WTC11 (cell line): ENCODE measurements around the gene RNF44. TPM values are rescaled to one million over a fixed set of nuclear protein-coding genes. Genes with fewer than 3 reads are reported as not detected.
A peak's percentile ranks its signal among the peaks of the same experiment; 100 is the strongest.

ENCODE experiments used
- ATAC-seq: fragments of 200-7000 bp; cut with Tn5 transposase; 2 replicates; pipeline ENCODE4 v1.10.0; 2021; ENCODE audit warnings: mild to moderate bottlenecking, moderate library complexity
- CTCF ChIA-PET: fragments of 300-600 bp; sonication (Branson Sonifier 250); formaldehyde crosslinking; loops from one replicate; lab custom pipeline; 2021; ENCODE audit warnings: antibody characterized with exemption; lab: Charles Lee
- POLR2A ChIA-PET: fragments of 350-600 bp; sonication (Branson Sonifier 250); formaldehyde crosslinking; loops from one replicate; lab custom pipeline; 2021; ENCODE audit warnings: antibody characterized with exemption; lab: Charles Lee
- DNase-seq: peaks from one replicate; pipeline ENCODE4 v3.0.0; 2021; ENCODE audit warnings: low spot score
- H3K27ac Mint-ChIP-seq: 2 replicates; pipeline ENCODE4 v1.8.0; 2021; ENCODE audit warnings: mixed read lengths
- H3K27me3 Mint-ChIP-seq: 2 replicates; pipeline ENCODE4 v1.8.0; 2021; ENCODE audit warnings: low read depth, mild to moderate bottlenecking, moderate library complexity, mixed read lengths
- H3K36me3 Mint-ChIP-seq: 2 replicates; pipeline ENCODE4 v1.8.0; 2021; ENCODE audit warnings: mixed read lengths
- H3K4me1 Mint-ChIP-seq: 2 replicates; pipeline ENCODE4 v1.8.0; 2022; ENCODE audit warnings: mixed read lengths
- H3K4me3 Mint-ChIP-seq: 2 replicates; pipeline ENCODE4 v1.8.0; 2021; ENCODE audit warnings: mild to moderate bottlenecking, moderate library complexity, mixed read lengths
- H3K9me3 Mint-ChIP-seq: 2 replicates; pipeline ENCODE4 v1.8.0; 2021; ENCODE audit warnings: mixed read lengths
- ATF1 ChIP-seq: sonication (generic); formaldehyde crosslinking; IDR thresholded peaks from 2 replicates; pipeline ENCODE4 v1.8.1; 2023; ENCODE audit warnings: mild to moderate bottlenecking, moderate library complexity, missing genetic modification reagents
- FOXK1 ChIP-seq: sonication (generic); formaldehyde crosslinking; IDR thresholded peaks from 2 replicates; pipeline ENCODE4 v1.8.0; 2022; ENCODE audit warnings: mild to moderate bottlenecking, moderate library complexity, missing genetic modification reagents
- GABPB1 ChIP-seq: sonication (generic); formaldehyde crosslinking; IDR thresholded peaks from 2 replicates; pipeline ENCODE4 v1.8.1; 2023; ENCODE audit warnings: mild to moderate bottlenecking, missing genetic modification reagents
- GRHL2 ChIP-seq: fragments of 250-450 bp; sonication (Bioruptor Pico); IDR thresholded peaks from 2 replicates; pipeline ENCODE4 v1.8.0; 2022; ENCODE audit warnings: mild to moderate bottlenecking, moderate library complexity; ENCODE audit not compliant: insufficient replicate concordance, severe bottlenecking
- JAZF1 ChIP-seq: fragments of 250-450 bp; sonication (Bioruptor Pico); IDR thresholded peaks from 2 replicates; pipeline ENCODE4 v1.9.0; 2021; ENCODE audit warnings: moderate library complexity, mild to moderate bottlenecking, inconsistent platforms
- KAT7 ChIP-seq: sonication (generic); formaldehyde crosslinking; IDR thresholded peaks from 2 replicates; pipeline ENCODE4 v1.8.1; 2023; ENCODE audit warnings: missing genetic modification reagents, mild to moderate bottlenecking, borderline replicate concordance
- NFE2L1 ChIP-seq: sonication (generic); formaldehyde crosslinking; IDR thresholded peaks from 2 replicates; pipeline ENCODE4 v1.8.1; 2023; ENCODE audit warnings: missing genetic modification reagents
- SP1 ChIP-seq: sonication (generic); formaldehyde crosslinking; conservative IDR thresholded peaks from 2 replicates; pipeline ENCODE4 v1.8.1; 2022; ENCODE audit warnings: missing genetic modification reagents
- TEAD4 ChIP-seq: sonication (generic); formaldehyde crosslinking; IDR thresholded peaks from 2 replicates; pipeline ENCODE4 v1.8.0; 2022; ENCODE audit warnings: mild to moderate bottlenecking, missing genetic modification reagents
- ZNF138 ChIP-seq: sonication (generic); formaldehyde crosslinking; conservative IDR thresholded peaks from 2 replicates; pipeline ENCODE4 v1.8.1; 2022; ENCODE audit warnings: mild to moderate bottlenecking, moderate library complexity, missing genetic modification reagents
- ZNF219 ChIP-seq: sonication (generic); formaldehyde crosslinking; IDR thresholded peaks from 2 replicates; pipeline ENCODE4 v1.8.0; 2023; ENCODE audit warnings: missing genetic modification reagents, mild to moderate bottlenecking, borderline replicate concordance
- ZNF263 ChIP-seq: sonication (generic); formaldehyde crosslinking; IDR thresholded peaks from 2 replicates; pipeline ENCODE4 v1.8.1; 2022; ENCODE audit warnings: low read depth, mild to moderate bottlenecking, moderate library complexity, missing genetic modification reagents
- ZNF396 ChIP-seq: fragments of 250-450 bp; sonication (Bioruptor Pico); IDR thresholded peaks from 2 replicates; pipeline ENCODE4 v1.8.0; 2021; ENCODE audit warnings: mild to moderate bottlenecking, moderate library complexity, borderline replicate concordance
- total RNA-seq: library from RNA; stranded (reverse); gene quantifications from 3 replicates; pipeline ENCODE4 v1.2.3, GENCODE V29; 2021
- TF ChIP-seq, protein P1 (sequence below): sonication (generic); formaldehyde crosslinking; IDR thresholded peaks from 2 replicates; pipeline ENCODE4 v1.8.1; 2022; ENCODE audit warnings: mild to moderate bottlenecking, missing genetic modification reagents, moderate library complexity, borderline replicate concordance
- TF ChIP-seq, protein P2 (sequence below): sonication (generic); formaldehyde crosslinking; IDR thresholded peaks from 2 replicates; pipeline ENCODE4 v1.8.0; 2022; ENCODE audit warnings: mild to moderate bottlenecking, missing genetic modification reagents
- TF ChIP-seq, protein P3 (sequence below): sonication (generic); formaldehyde crosslinking; IDR thresholded peaks from 2 replicates; pipeline ENCODE4 v1.8.1; 2022; ENCODE audit warnings: low read depth, missing genetic modification reagents, borderline replicate concordance
- TF ChIP-seq, protein P4 (sequence below): sonication (generic); formaldehyde crosslinking; IDR thresholded peaks from 2 replicates; pipeline ENCODE4 v1.8.1; 2023; ENCODE audit warnings: mild to moderate bottlenecking, missing genetic modification reagents, moderate library complexity
- TF ChIP-seq, protein P5 (sequence below): sonication (generic); formaldehyde crosslinking; IDR thresholded peaks from 2 replicates; pipeline ENCODE4 v1.8.1; 2022; ENCODE audit warnings: missing genetic modification reagents, borderline replicate concordance
- TF ChIP-seq, protein P6 (sequence below): fragments of 250-450 bp; sonication (Bioruptor Pico); IDR thresholded peaks from 2 replicates; pipeline ENCODE4 v2.1.2; 2022; ENCODE audit warnings: mild to moderate bottlenecking, moderate library complexity
- TF ChIP-seq, protein P7 (sequence below): fragments of 250-450 bp; sonication (Bioruptor Pico); IDR thresholded peaks from 2 replicates; pipeline ENCODE4 v1.9.0; 2021; ENCODE audit warnings: mild to moderate bottlenecking

RNF44 gene
- total RNA-seq, 1 experiment from 2014 or later, result 233 TPM

DNA sequence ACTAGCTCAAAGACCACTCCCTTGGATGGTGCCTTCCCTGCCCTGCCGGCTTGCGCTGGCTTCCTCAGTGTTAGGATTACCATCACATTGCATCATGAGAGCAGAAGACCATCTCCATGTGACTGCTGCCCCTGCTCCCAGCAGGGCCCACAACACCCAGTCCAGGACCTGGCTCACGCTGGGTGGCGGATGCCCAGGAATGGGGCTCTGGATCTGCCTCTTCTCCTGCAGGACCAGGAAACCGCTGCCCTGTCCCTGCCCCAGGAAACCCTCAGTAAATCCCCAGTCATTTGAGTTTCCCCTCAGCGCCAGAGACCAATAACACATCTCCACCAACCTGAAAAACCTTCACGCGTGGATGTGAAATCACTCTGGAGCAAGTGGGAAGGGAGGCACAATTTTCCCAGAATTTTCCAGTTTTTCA lies 3.3 kb upstream of the RNF44 start (continued):
- no peak for TF ChIP-seq ZNF219
- TF ChIP-seq, all 79 proteins: peak for 2

DNA sequence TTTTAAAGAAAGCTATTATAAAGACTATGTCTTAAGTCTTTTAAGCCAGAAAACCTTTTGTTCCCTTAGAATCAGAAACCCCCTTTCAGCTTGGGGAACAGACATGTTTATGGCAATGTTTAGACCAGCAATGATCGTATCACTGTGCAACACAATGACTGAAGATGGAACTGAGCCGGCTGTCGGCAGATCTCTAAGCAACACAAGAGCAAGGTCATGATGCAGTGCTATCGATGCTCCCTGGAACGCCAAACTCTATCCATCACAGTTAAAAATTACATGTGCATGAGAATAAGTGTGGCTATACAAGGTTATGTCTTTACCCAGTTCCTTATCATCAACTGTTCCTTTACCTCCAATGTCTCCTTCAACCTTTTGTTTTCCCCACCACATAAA lies 1.8 kb upstream of the RNF44 start:
- DNase-seq, result no peak
- ChIA-PET CTCF (interaction anchor here (1.6 to 2.4 kb wide), 6 partner anchors 31 to 123 kb away, joined by 5 to 15 read pairs (median 10); partner anchors contain the start of genes CLTB, EIF4E1B and SNCB), POLR2A (interaction anchor here (1.3 to 1.6 kb wide), 2 partner anchors 8 to 20 kb away, joined by 3 read pairs; no protein-coding TSS in a partner anchor)
- H3K27ac Mint-ChIP-seq, result peak overlapping the region; percentile 33; the same call in 1 of the 2 replicates
- no peak for TF ChIP-seq TEAD4 (CRISPR knock-in tag)
- TF ChIP-seq JAZF1 (CRISPR knock-in tag), result no peak
- TF ChIP-seq SP1 (CRISPR knock-in tag), result no peak
- TF ChIP-seq ZNF263 (CRISPR knock-in tag), result no peak
- TF ChIP-seq, protein P1, sequence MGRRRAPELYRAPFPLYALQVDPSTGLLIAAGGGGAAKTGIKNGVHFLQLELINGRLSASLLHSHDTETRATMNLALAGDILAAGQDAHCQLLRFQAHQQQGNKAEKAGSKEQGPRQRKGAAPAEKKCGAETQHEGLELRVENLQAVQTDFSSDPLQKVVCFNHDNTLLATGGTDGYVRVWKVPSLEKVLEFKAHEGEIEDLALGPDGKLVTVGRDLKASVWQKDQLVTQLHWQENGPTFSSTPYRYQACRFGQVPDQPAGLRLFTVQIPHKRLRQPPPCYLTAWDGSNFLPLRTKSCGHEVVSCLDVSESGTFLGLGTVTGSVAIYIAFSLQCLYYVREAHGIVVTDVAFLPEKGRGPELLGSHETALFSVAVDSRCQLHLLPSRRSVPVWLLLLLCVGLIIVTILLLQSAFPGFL (CRISPR knock-in tag), result no peak
- TF ChIP-seq NFE2L1, result no peak
- TF ChIP-seq, protein P2, sequence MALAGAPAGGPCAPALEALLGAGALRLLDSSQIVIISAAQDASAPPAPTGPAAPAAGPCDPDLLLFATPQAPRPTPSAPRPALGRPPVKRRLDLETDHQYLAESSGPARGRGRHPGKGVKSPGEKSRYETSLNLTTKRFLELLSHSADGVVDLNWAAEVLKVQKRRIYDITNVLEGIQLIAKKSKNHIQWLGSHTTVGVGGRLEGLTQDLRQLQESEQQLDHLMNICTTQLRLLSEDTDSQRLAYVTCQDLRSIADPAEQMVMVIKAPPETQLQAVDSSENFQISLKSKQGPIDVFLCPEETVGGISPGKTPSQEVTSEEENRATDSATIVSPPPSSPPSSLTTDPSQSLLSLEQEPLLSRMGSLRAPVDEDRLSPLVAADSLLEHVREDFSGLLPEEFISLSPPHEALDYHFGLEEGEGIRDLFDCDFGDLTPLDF (CRISPR knock-in tag), result no peak
- TF ChIP-seq, protein P3, sequence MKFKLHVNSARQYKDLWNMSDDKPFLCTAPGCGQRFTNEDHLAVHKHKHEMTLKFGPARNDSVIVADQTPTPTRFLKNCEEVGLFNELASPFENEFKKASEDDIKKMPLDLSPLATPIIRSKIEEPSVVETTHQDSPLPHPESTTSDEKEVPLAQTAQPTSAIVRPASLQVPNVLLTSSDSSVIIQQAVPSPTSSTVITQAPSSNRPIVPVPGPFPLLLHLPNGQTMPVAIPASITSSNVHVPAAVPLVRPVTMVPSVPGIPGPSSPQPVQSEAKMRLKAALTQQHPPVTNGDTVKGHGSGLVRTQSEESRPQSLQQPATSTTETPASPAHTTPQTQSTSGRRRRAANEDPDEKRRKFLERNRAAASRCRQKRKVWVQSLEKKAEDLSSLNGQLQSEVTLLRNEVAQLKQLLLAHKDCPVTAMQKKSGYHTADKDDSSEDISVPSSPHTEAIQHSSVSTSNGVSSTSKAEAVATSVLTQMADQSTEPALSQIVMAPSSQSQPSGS (CRISPR knock-in tag), result no peak
- TF ChIP-seq, protein P4, sequence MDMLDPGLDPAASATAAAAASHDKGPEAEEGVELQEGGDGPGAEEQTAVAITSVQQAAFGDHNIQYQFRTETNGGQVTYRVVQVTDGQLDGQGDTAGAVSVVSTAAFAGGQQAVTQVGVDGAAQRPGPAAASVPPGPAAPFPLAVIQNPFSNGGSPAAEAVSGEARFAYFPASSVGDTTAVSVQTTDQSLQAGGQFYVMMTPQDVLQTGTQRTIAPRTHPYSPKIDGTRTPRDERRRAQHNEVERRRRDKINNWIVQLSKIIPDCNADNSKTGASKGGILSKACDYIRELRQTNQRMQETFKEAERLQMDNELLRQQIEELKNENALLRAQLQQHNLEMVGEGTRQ (CRISPR knock-in tag), result no peak
- no peak for TF ChIP-seq ZNF396 (CRISPR knock-in tag)
- TF ChIP-seq KAT7 (CRISPR knock-in tag), result no peak
- no peak for TF ChIP-seq GABPB1 (CRISPR knock-in tag)
- TF ChIP-seq ZNF138, result no peak
- TF ChIP-seq ATF1 (CRISPR knock-in tag), result no peak
- H3K4me1 Mint-ChIP-seq, result peaks cover 62% of the 10 kb centered on the region
- H3K9me3 Mint-ChIP-seq, result no peaks in the 10 kb centered on the region
- H3K27me3 Mint-ChIP-seq, result no peaks in the 10 kb centered on the region
- ATAC-seq, result no peak
- H3K36me3 Mint-ChIP-seq, result peaks cover 12% of the 10 kb centered on the region
- H3K4me3 Mint-ChIP-seq, result no peak overlapping the region; the same call in 1 of the 2 replicates

DNA sequence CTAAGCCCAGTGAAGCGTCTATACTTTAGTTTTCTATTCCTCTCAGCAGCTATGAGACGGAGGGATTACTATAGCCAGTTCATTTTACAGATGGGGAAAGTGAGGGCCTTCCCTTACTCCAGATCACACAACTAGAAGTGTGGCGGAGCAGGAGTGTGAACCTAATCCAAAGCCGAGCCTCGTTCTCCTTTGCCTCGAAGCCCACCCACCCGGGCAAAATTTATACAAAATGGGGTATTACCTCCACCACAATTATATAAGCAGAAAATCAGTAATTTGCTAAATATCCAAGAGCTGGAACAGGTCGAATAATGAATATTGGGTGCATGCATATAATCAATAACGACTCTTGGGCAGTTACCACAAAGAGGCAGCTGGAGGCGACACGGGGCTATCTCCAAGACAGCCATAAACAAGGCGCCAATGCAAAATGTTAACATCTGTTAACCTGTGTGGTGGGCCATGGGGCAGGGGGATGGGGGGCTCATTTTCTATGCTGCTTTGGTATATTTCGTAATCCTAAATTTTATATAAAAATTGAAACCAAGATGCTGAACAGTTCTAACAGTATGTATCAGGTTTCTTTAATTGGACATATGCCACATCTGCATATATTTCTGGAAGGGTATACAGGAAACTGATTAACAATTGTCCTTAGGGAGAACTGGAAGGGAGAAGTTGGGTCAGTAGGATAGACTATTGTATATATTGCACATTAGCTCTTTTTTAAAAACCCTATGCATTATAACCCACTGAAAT lies 1.2 kb upstream of the RNF44 start:
- peaks cover 68% of the 10 kb centered on the region for H3K4me1 Mint-ChIP-seq
- H3K9me3 Mint-ChIP-seq, result no peaks in the 10 kb centered on the region
- TF ChIP-seq, protein P5, sequence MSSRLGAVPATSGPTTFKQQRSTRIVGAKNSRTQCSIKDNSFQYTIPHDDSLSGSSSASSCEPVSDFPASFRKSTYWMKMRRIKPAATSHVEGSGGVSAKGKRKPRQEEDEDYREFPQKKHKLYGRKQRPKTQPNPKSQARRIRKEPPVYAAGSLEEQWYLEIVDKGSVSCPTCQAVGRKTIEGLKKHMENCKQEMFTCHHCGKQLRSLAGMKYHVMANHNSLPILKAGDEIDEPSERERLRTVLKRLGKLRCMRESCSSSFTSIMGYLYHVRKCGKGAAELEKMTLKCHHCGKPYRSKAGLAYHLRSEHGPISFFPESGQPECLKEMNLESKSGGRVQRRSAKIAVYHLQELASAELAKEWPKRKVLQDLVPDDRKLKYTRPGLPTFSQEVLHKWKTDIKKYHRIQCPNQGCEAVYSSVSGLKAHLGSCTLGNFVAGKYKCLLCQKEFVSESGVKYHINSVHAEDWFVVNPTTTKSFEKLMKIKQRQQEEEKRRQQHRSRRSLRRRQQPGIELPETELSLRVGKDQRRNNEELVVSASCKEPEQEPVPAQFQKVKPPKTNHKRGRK (CRISPR knock-in tag), result no peak
- no peak for TF ChIP-seq FOXK1
- TF ChIP-seq GRHL2 (CRISPR knock-in tag), result no peak
- TF ChIP-seq, protein P6, sequence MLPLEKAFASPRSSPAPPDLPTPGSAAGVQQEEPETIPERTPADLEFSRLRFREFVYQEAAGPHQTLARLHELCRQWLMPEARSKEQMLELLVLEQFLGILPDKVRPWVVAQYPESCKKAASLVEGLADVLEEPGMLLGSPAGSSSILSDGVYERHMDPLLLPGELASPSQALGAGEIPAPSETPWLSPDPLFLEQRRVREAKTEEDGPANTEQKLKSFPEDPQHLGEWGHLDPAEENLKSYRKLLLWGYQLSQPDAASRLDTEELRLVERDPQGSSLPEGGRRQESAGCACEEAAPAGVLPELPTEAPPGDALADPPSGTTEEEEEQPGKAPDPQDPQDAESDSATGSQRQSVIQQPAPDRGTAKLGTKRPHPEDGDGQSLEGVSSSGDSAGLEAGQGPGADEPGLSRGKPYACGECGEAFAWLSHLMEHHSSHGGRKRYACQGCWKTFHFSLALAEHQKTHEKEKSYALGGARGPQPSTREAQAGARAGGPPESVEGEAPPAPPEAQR (CRISPR knock-in tag), result no peak
- TF ChIP-seq, protein P7, sequence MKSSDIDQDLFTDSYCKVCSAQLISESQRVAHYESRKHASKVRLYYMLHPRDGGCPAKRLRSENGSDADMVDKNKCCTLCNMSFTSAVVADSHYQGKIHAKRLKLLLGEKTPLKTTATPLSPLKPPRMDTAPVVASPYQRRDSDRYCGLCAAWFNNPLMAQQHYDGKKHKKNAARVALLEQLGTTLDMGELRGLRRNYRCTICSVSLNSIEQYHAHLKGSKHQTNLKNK (CRISPR knock-in tag), result no peak
- no peak for TF ChIP-seq ATF1 (CRISPR knock-in tag)
- TF ChIP-seq, all 79 proteins: peak for 0
- Mint-ChIP-seq H3K36me3 (peaks cover 13% of the 10 kb centered on the region), H3K27ac (peak overlapping the region; percentile 100), H3K27me3 (no peaks in the 10 kb centered on the region), H3K4me3 (peak overlapping the region; percentile 94)
- ATAC-seq (no peak), DNase-seq (no peak)
- ChIA-PET CTCF (interaction anchor here (0.6 to 2.4 kb wide), 18 partner anchors 9 to 919 kb away, joined by 3 to 26 read pairs (median 5); partner anchors contain the start of genes CLTB, EIF4E1B, FAF2 and HIGD2A), POLR2A (interaction anchor here (0.6 to 3.4 kb wide), 9 partner anchors 8 to 493 kb away, joined by 3 to 30 read pairs (median 3); partner anchors contain the start of gene FAF2)
